Stimulated activated naive CD4-positive, alpha-beta T cell treated with Interleukin-2 at 50 U/mL for 16 hours (primary cell): ENCODE measurements around the gene FLYWCH2.

Experiments
- DNase-seq: peaks from one replicate; lab custom pipeline; 2025; lab: John Stamatoyannopoulos, UW

FLYWCH2 gene

GRCh38 chr16:2881783-2882649, 999 bp upstream of the FLYWCH2 start:
- DNase-seq, result peak; percentile 47

DNA sequence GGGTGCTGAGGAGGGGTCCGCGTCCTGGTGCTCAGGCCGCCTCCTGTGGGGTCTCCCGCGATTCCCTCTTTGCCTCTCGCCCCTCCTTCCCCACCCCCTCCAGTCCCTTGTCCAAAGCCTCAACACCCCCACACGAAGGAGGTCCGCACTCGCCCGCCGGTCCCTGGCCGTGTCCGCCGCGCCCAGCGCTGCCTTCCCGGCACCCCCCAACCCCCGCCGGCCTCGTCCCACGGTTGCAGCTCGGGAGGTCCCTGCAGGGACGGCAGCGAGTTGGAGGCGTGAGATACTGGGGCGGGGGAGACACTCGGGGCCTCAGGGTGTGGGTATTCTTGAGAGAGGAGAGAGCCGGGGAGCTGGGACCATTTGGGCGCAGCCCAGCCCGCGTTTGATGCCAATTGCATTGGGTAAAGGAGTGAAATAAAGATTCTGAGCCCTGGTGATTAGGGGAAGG, 468 bp downstream of the FLYWCH2 start:
- peak; percentile 16 for DNase-seq

DNA sequence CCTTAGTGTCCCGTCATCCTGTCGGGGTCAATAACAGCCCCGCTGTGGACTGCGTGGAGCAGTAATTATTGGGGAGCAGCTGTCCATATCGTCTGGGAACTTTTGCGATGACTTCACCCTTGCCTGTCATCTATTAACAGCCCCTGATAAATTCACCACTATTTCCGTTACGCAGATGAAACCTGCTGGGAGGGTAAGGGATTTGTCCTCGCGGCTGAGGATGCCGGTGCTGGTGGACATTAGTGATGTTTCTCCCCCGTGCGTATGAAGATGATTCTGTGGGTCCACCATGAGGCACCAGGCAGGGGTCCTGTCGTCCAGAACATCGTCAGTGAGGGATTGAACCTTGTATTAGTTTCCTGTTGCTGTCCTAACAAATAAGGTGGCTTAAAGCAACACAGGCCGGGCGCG, 1.0 kb downstream of the FLYWCH2 start:
- DNase-seq, result no peak

DNA sequence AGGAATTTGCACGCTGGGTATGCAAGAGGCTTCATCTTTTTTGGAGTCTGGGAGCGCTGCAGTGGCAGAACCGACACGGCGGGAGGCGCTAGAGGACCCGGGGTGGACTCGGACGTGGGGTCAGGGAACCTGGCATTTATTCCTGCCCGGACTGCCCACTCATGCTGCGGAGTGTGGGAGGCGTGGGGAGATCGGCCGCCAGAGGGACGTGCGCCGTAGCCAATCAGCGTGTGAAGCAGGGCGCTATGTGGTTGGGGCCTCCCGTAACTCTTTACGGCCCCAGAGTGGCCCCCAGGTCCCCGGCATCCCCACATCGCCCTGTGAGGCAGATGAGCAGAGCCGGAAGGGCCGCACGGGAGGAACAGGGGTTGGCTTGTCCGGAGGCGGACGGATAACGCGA, 11.2 kb downstream of the FLYWCH2 start:
- DNase-seq, result no peak

DNA sequence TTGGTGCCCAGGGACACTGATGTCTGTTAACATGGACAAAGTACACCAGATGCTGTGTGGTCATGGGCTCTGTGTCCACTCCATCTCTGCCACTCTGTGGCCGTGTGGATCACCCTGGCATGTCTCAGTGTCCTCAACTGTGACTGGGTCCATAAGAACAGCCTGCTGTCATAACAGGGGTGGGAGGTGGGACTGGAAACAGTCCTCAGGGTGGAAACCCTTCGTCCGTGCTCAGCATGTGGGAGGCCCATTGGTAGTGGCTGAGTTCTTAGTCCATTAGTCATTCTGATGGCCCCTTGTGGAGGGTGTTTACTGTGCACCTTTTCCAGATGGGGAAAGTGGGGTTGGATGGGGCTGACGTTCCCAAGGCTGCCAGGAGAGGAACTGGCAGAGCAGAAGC, 12.8 kb downstream of the FLYWCH2 start:
- DNase-seq, result no peak

DNA sequence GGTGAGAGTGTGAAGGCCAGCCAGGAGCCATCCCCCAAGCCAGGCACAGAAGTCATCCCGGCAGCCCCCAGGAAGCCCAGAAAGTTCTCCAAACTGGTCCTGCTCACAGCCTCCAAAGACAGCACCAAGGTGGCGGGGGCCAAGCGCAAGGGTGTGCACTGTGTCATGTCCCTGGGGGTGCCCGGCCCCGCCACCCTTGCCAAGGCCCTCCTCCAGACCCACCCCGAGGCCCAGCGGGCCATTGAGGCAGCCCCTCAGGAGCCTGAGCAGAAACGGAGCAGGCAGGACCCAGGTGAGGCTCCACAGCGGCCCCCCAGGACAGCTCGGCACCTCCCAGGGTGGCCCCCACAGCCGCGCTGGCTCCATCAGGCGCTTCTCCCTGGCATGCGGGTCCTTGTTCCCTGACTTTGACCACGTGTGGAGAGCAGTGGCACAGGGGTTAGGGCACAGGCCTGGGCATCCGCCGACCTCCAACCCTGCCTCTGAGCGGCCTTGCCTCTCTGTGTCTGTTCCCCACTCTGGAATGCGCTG, 13.5 kb downstream of the FLYWCH2 start:
- no peak for DNase-seq

DNA sequence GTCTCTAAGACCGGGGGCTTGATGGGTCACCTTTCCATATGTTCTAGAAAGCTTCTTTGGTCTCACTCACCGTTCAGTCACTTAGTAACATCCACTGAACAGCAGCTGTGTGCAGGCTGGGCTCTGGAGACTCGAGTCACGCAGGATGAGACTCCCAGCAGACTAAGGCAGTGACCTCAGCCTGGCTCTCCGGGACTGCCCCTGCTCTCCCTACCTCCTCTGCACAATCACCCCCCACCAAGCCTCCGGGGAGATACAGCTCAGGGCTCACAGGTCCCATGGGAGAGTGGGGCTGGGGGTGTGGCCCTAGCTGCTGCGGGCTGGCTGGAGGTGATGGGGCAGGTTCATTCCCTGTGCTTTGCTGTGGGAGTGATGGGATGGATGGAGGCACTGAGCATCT, 14.1 kb downstream of the FLYWCH2 start:
- DNase-seq, result no peak

- DNase-seq, result no peak
These were observed 16.0 kb downstream of the FLYWCH2 start for GRCh38 chr16:2898831-2899563.

DNA sequence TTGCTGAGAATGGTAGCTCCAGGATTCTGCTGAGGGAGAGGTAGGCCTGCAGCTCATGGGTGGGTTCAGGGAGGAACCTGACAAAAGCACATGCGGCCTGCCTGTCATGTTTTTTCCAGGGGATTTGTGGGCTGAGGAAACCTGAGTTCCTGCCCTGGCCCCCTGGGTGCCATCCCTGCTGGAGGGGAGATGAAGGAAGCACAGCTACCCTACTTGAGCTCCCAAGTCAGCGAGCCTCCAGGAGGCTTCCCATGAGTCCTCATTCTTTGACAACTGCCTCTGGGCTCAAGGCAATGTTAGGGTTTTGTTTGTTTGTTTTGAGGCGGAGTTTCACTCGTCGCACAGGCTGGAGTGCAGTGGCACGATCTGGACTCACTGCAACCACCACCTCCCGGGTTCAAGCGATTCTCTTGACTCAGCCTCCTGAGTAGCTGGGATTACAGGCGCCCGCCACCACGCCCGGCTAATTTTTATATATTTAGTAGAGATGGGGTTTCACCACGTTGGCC, 16.6 kb downstream of the FLYWCH2 start:
- no peak for DNase-seq

DNA sequence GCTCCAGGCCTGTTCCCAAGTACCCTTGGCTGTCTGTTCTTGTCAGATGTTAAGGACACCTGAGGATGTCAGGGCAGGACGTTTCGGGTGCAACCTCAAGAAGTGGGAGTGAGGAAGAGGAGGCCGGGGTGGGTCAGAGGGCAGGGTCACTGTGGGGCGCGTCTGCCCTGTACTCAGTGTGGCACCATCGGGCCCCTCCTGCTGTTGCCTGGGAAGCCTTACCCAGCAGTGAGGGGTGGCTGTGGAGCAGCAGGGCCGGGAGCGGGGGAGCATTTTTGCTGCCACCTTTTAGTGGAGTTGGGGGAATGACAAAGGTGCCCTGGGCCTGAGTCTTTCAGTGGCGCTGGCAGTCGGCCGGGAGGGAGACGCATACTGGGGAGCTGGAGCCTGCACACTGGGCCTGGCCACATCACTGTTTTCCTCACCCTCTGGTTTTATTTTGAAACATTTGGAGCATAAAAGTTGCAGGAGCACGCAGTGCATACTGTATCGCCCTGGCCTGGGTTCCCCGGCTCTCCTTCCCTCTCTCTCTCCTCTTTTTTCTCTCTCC, 17.6 kb downstream of the FLYWCH2 start:
- no peak for DNase-seq

- DNase-seq, result no peak
These were observed 19.5 kb downstream of the FLYWCH2 start for GRCh38 chr16:2902337-2903130.

GRCh38 chr16:2904100-2904921, 21.3 kb downstream of the FLYWCH2 start:
- DNase-seq, result peak; percentile 70

DNA sequence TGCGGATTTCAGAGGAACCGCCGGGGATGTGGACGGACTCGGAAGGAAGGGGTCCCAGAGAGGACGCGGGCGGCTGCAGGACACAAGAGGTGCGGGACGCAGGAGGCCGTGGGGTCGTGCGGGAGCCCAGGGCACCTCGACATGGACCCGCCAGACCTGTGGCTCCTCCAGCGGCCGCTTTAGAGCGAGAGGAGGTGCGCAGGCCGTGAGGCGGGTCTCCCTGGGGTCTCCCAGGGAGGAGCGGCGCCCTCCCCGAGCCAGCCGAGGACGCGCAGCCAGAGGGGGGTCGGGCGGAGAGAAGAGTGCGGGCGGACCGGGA, 21.9 kb downstream of the FLYWCH2 start:
- no peak for DNase-seq

- peak; percentile 94 for DNase-seq
These were observed 22.4 kb downstream of the FLYWCH2 start for GRCh38 chr16:2905241-2905987.

DNA sequence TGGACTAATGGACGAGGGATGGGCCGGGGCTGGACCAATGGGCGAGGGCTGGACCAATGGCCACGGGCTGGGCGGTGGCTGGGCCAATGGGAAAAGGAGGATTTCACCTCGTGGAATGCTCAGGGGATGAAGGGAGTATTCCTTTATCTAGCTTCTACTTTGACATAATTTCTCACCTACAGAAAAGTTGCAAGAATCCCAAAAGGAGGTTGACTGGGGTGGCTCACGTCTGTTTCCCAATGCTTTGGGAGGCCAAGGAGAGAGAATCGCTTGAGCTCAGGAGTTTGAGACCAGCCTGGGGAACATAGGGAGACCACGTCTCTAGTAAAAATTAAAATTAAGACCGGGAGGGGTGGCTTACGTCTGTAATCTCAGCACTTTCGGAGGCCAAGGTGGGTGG, 23.0 kb downstream of the FLYWCH2 start:
- DNase-seq, result no peak

- peak; percentile 21 for DNase-seq
These were observed 24.2 kb downstream of the FLYWCH2 start for GRCh38 chr16:2907084-2907753.

DNA sequence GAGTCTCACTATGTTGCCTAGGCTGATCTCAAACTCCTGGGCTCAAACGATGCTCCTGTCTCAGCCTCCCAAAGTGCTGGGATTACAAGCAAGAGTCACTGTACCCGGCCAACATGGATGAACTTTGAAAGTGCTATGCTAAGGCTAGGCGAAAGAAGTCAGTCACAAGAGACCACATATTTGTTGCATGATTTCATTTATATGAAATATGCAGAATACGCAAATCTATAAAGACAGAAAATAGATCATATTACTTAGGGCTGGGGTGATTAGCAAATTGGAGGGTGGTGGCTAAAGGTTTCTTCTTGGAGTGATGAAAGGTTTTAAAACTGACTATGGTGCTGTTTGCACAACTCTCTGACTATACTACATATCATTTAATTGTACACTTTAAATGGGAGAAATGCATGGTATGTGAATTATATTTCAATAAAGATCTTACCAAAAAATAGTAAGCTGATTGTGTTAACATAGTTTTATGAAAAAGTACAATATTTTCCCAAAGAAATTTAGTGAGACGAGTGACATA, 27.5 kb downstream of the FLYWCH2 start:
- DNase-seq, result no peak

DNA sequence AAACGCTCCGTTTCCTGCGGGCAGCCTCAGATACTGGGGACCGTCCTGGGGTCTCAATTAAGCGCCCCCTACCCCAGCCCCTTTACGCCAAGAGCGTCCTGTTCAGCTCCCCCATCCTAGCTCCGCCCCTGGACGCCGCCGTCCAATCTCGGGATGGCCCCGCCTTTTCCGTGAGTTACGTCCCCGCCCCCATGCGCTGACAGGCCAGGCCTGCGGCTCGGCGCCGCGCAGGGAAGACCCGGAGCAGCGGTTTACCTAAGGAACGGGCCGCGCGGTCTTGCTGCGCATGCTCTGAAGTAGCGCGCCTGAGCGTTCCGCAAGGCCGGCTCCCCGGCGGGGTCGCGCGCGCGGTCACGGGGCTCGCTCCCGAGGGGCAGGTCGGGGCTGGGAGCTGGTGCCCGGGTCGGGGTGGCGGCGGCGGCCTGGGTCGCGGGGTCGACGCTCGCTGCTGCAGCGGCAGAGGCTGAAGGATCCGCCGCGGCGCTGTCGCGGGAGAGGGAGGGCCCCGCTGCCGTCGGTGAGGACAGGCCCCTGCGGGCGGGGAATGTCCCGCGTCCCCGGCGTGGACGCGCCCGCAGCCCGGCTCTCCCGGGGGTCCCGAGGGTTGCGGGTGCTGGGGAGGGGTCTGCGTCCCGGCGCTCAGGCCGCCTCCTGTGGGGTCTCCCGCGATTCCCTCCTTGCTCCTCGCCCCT, 28.8 kb downstream of the FLYWCH2 start, which contains the start of gene FLYWCH1:
TSS of gene FLYWCH1 (plus strand) at position 294 of the 692 bp plus-strand sequence. CDS start 17,755 bp downstream, outside the sequence.
- DNase-seq, result peak; percentile 98
